Measurements from ENCODE around the gene KIF15.

Gene KIF15

DNA sequence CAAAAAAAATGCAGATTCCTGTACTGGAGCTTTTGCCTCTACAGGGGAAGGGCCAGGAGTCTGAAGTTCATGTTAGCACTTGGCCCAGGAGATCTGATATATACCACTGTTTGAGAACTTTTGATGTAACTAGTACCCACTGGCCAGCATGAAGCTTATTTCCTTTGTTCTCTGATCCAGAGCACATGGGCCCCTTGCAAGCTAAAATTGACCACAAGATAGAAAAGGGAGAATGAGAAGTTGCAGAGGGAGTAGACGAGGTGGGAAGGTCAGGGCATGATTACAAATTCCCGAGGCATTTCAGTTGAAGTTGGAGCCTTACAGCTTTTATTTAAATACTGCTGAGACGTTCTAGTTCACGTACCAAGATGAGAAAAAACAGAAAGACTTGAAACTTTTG, 141.0 kb downstream of the KIF15 start:
- Histone ChIP-seq H3K4me2 (ENCODE audit: low read length) (no peak overlapping the region), H3K27me3 (ENCODE audit: control insufficient read depth, insufficient read depth, low read length) (no peaks in the 10 kb centered on the region), H3K79me2 (no peaks in the 10 kb centered on the region), H3K36me3 (ENCODE audit: control insufficient read depth, insufficient read depth, low read length) (no peaks in the 10 kb centered on the region), H3K4me3 (ENCODE audit: low read depth, low read length) (no peak overlapping the region), H3K9me3 (ENCODE audit: control insufficient read depth, low read length) (no peaks in the 10 kb centered on the region), H2AFZ (no peak overlapping the region), H3K9ac (no peak overlapping the region), H3K27ac (no peak overlapping the region), H3K4me1 (no peaks in the 10 kb centered on the region)
- TF ChIP-seq, protein P1, sequence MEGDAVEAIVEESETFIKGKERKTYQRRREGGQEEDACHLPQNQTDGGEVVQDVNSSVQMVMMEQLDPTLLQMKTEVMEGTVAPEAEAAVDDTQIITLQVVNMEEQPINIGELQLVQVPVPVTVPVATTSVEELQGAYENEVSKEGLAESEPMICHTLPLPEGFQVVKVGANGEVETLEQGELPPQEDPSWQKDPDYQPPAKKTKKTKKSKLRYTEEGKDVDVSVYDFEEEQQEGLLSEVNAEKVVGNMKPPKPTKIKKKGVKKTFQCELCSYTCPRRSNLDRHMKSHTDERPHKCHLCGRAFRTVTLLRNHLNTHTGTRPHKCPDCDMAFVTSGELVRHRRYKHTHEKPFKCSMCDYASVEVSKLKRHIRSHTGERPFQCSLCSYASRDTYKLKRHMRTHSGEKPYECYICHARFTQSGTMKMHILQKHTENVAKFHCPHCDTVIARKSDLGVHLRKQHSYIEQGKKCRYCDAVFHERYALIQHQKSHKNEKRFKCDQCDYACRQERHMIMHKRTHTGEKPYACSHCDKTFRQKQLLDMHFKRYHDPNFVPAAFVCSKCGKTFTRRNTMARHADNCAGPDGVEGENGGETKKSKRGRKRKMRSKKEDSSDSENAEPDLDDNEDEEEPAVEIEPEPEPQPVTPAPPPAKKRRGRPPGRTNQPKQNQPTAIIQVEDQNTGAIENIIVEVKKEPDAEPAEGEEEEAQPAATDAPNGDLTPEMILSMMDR (IDR thresholded peaks at IDR 0.05): no peak
